ENCODE data around the gene MON1B.
"Not testable (repeated sequence)": the region's sequence is repeated elsewhere in the genome, so short reads cannot be mapped to it uniquely, and the experiment has no call there.

MON1B gene

GRCh38 chr16:77199211-77199610 lies 8.2 kb downstream of the MON1B start, which contains the start of gene SYCE1L:
Gene SYCE1L (plus strand): TSS chr16:77199408. CDS start chr16:77199452, 44 bp downstream.
- no peak for DNase-seq

GRCh38 chr16:77206533-77206932 lies 15.5 kb downstream of the MON1B start:
- no peak for DNase-seq

GRCh38 chr16:77207030-77207429 lies 16.0 kb downstream of the MON1B start:
- no peak for DNase-seq

GRCh38 chr16:77208382-77208781 lies 17.4 kb downstream of the MON1B start:
- DNase-seq = no peak

GRCh38 chr16:77211880-77212740 lies 21.1 kb downstream of the MON1B start:
- DNase-seq = peak; percentile 82

GRCh38 chr16:77212741-77213541 lies 22.0 kb downstream of the MON1B start:
- peak; percentile 46 for DNase-seq

GRCh38 chr16:77213542-77214106 lies 22.6 kb downstream of the MON1B start:
- peak; percentile 14 for DNase-seq

GRCh38 chr16:77214411-77215138 lies 23.6 kb downstream of the MON1B start:
- DNase-seq = no peak

- DNase-seq = no peak
Measured at GRCh38 chr16:77219437-77219836, 28.4 kb downstream of the MON1B start.

GRCh38 chr16:77220427-77220826 lies 29.4 kb downstream of the MON1B start:
- no peak for DNase-seq

- DNase-seq = no peak
Measured at GRCh38 chr16:77221482-77221881, 30.5 kb downstream of the MON1B start.

- DNase-seq = no peak
Measured at GRCh38 chr16:77223184-77223583, 32.2 kb downstream of the MON1B start.

- no peak for DNase-seq
Measured at GRCh38 chr16:77225182-77225581, 34.2 kb downstream of the MON1B start.

GRCh38 chr16:77227745-77228144 lies 36.8 kb downstream of the MON1B start:
- no peak for DNase-seq

GRCh38 chr16:77231047-77231446 lies 40.1 kb downstream of the MON1B start:
- no peak for DNase-seq

- DNase-seq = no peak
Measured at GRCh38 chr16:77233799-77234519, 43.0 kb downstream of the MON1B start.

- DNase-seq = no peak
Measured at GRCh38 chr16:77234611-77235010, 43.6 kb downstream of the MON1B start.

GRCh38 chr16:77236063-77236511 lies 45.1 kb downstream of the MON1B start:
- DNase-seq = peak; percentile 61

- no peak for DNase-seq
Measured at GRCh38 chr16:77238593-77238992, 47.6 kb downstream of the MON1B start.

GRCh38 chr16:77242471-77242870 lies 51.5 kb downstream of the MON1B start:
- DNase-seq = not testable (repeated sequence)

- DNase-seq = no peak
Measured at GRCh38 chr16:77246150-77246549, 55.2 kb downstream of the MON1B start.

- no peak for DNase-seq
Measured at GRCh38 chr16:77250400-77250799, 59.4 kb downstream of the MON1B start.

Measured in NCI-H1105 treated with DMSO at 0.1 percent for 48 hours (cell line).